Activated CD4-positive, alpha-beta T cell treated with anti-CD3 and anti-CD28 coated beads for 36 hours (primary cell): ENCODE measurements around the gene TMEM269. TPM values are rescaled to one million over a fixed set of nuclear protein-coding genes. Genes with fewer than 3 reads are reported as not detected.
"Not testable (repeated sequence)": the region's sequence is repeated elsewhere in the genome, so short reads cannot be mapped to it uniquely, and the experiment has no call there.

Source experiments
- ATAC-seq: fragments of 200-7000 bp; cut with Tn5 transposase; one replicate; pipeline ENCODE4 v1.10.0; 2021; ENCODE audit warnings: mild to moderate bottlenecking, moderate library complexity
- CTCF ChIA-PET: fragments of 350-600 bp; sonication (Branson Sonifier 250); formaldehyde crosslinking; loops from one replicate; lab custom pipeline; 2021; ENCODE audit warnings: antibody characterized with exemption; lab: Charles Lee
- POLR2A ChIA-PET: fragments of 350-600 bp; sonication (Branson Sonifier 250); formaldehyde crosslinking; loops from one replicate; lab custom pipeline; 2021; ENCODE audit warnings: antibody characterized with exemption, inconsistent platforms; lab: Charles Lee
- DNase-seq: peaks from one replicate; pipeline ENCODE4 v3.0.0-alpha.2; 2020
- H3K27ac Mint-ChIP-seq: one replicate; pipeline ENCODE4 v1.8.0; 2021; ENCODE audit warnings: mixed read lengths
- H3K27me3 Mint-ChIP-seq: one replicate; pipeline ENCODE4 v1.8.0; 2021; ENCODE audit warnings: mixed read lengths
- H3K36me3 Mint-ChIP-seq: one replicate; pipeline ENCODE4 v1.8.0; 2021; ENCODE audit warnings: low read depth, mixed read lengths
- H3K4me1 Mint-ChIP-seq: one replicate; pipeline ENCODE4 v1.8.0; 2021; ENCODE audit warnings: mixed read lengths
- H3K4me3 Mint-ChIP-seq: one replicate; pipeline ENCODE4 v1.8.0; 2021; ENCODE audit warnings: mild to moderate bottlenecking, moderate library complexity, mixed read lengths
- H3K9me3 Mint-ChIP-seq: one replicate; pipeline ENCODE4 v1.8.0; 2021; ENCODE audit warnings: low read depth, mixed read lengths
- intact Hi-C, 2 experiments: fragments of 100-400 bp; cut with DNase I in 1 of 2; cut with micrococcal nuclease in 1 of 2; formaldehyde crosslinking; loops; one replicate each; pipeline versions ENCODE4 v1.14.2 to v1.15.1; 2022 to 2024; cut with DNase I, micrococcal nuclease
- total RNA-seq, 2 experiments: library from RNA; stranded (reverse); gene quantifications; one replicate each; pipeline ENCODE4 v1.2.3, GENCODE V29; 2021

The TMEM269 gene
- total RNA-seq, 2 experiments from 2014 or later: 0.19 to 0.48 TPM

DNA sequence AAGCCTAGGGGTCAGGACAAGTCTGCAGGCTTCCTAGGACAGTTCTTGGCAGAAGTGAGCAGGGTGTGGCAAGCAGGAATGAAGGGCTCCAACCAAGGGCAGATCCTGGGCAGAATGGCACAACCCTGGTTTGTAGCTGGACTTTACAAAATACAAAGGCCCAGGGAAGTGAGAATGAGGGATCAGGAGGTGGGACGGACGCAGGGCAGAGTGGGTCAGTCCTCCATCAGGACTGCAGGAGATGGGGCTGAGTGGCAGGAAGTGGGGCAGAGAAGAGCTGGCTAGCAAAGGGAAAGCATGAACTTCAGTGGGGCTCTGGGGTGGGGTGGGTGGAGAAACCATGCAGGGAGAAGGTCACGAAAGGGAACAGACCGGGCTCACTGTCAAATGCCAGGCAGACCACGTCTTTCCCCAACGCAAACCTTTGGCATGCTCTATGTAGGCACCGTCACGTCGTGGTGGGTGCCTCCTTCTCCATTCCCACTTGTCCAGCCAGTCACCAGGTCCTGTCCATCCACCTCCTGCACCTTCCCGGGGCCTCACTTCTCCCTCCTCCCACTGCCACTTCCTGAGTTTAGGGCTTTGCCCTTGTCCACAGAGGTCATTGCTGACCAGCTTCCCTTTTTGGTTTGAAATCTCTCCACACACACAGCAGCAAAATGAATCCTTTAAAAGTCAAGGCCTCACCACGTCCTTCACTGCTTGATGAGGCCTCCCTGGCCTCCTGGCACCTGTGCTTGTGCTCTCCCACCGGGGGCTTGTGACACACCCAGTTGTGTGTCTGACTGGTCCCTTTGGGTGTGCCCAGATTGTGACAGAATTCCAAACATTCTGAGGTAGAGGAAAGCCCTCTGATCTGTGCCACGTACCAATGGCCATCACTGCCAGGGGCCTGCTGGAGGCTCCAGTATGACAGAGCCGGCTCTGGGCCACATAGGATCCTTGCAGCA lies 36.1 kb upstream of the TMEM269 start:
- no peak overlapping the region for H3K27ac Mint-ChIP-seq

DNA sequence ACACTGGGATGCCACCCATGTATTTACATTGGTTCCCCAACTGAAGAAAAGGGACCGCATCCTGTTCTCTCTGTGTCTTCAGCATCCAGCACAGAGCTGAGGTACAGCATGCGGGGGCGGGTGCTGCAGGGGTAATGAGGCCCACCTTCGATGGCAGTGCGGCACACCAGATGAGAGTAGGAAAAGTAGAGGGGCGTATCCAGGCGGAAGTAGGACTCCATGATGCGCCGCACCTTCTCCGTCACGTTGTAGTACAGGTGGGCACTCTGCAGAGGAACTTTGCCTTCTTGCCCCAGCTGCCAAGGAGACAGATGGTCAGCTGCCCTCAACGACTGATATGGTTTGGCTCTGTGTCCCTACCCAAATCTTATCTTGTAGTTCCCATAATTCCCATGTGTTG lies 34.8 kb upstream of the TMEM269 start:
- no peaks in the 10 kb centered on the region for H3K4me1 Mint-ChIP-seq
- no peak overlapping the region for H3K27ac Mint-ChIP-seq
- DNase-seq (no peak), ATAC-seq (no peak)
- H3K4me3 Mint-ChIP-seq: no peak overlapping the region
- no peaks in the 10 kb centered on the region for H3K9me3 Mint-ChIP-seq
- intact Hi-C loops: no loop called here
- H3K36me3 Mint-ChIP-seq: peaks cover 52% of the 10 kb centered on the region
- POLR2A ChIA-PET: no interaction called here
- CTCF ChIA-PET: no interaction called here
- H3K27me3 Mint-ChIP-seq: no peaks in the 10 kb centered on the region

More for the DNA sequence above, 36.1 kb upstream of the TMEM269 start:
- intact Hi-C loops: loop anchor here (5.0 kb wide), 2 partner anchors 171 to 406 kb away; no protein-coding TSS in a partner anchor
- POLR2A ChIA-PET: no interaction called here
- no peak for ATAC-seq
- Mint-ChIP-seq H3K4me3 (no peak overlapping the region), H3K27me3 (no peaks in the 10 kb centered on the region), H3K4me1 (no peaks in the 10 kb centered on the region), H3K36me3 (peaks cover 40% of the 10 kb centered on the region), H3K9me3 (no peaks in the 10 kb centered on the region)
- DNase-seq: no peak
- CTCF ChIA-PET: interaction anchor here (0.6 to 1.0 kb wide), 3 partner anchors 15 to 1036 kb away, joined by 3 to 4 read pairs (median 3); no protein-coding TSS in a partner anchor

DNA sequence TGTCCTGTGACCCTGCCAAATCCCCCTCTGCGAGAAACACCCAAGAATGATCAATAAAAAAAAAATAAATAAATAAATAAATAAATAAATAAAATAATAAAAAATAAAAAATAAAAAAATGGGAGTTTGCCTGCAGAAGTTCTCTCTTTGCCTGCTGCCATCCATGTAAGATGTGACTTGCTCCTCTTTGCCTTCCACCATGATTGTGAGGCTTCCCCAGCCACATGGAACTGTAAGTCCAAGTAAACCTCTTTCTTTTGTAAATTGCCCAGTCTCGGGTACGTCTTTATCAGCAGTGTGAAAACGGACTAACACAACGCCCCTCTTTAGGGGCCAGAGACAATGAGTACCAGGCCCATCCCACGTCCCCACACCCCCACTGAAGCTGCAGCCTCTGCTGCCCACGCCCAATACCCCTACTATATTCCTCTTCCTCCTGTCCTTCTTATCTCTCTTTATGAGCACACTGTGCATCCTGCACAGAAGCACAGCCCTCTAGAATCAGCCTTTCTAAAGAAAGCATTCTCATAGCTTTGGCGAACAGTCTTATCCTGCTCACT lies 33.2 kb upstream of the TMEM269 start:
- intact Hi-C loops, H3K27me3 Mint-ChIP-seq, ATAC-seq, H3K4me1 Mint-ChIP-seq, DNase-seq, H3K27ac Mint-ChIP-seq, H3K4me3 Mint-ChIP-seq, POLR2A ChIA-PET, H3K9me3 Mint-ChIP-seq: not testable (repeated sequence)
- CTCF ChIA-PET: interaction anchor here (0.6 kb wide), 1 partner anchor 69 kb away, joined by 5 read pairs; no protein-coding TSS in a partner anchor
- H3K36me3 Mint-ChIP-seq: peaks cover 63% of the 10 kb centered on the region

DNA sequence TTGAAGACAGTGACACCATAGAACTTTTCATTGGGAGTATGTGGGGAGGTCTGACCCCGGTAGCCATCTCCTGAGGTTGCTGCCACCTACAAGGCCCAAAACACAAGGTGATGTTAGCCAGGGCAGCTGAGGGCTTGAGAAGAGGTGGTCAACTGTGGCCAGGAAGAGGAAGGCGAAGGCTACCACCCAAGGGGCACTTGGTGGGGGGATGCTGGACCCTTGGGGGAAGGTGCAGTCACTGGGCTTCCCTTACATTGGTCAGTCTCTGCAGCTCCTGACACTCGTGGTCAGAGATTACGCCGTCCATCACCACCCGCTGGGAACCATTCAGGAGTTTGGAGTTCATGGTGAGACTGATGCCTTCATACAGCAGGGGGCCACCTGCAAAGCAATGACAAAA lies 32.5 kb upstream of the TMEM269 start:
- DNase-seq (no peak), ATAC-seq (no peak)
- no peak overlapping the region for H3K27ac Mint-ChIP-seq
- no peaks in the 10 kb centered on the region for H3K9me3 Mint-ChIP-seq
- no peak overlapping the region for H3K4me3 Mint-ChIP-seq
- POLR2A ChIA-PET: no interaction called here
- H3K36me3 Mint-ChIP-seq: peaks cover 64% of the 10 kb centered on the region
- CTCF ChIA-PET: interaction anchor here (0.6 to 0.8 kb wide), 3 partner anchors 15 to 159 kb away, joined by 3 to 5 read pairs (median 3); no protein-coding TSS in a partner anchor
- intact Hi-C loops: no loop called here
- no peaks in the 10 kb centered on the region for H3K27me3 Mint-ChIP-seq
- no peaks in the 10 kb centered on the region for H3K4me1 Mint-ChIP-seq

DNA sequence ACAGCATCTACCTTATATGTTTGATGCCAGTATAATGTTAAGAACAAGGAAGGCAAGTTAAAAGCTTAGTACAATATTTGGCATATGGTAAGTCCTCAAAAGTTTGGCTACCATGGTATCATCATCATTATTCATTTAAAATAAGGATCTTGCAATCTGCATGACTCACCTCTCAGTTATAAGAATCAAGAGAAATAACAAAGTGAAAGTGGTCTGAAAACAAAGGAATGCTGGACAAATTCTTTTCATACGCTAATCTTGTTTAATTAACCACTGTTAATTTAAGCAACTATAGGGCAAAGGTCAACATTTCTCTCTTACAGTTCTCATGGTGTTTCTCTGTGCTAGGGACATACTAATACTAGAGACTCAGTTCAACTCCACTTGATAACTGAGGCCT lies 31.7 kb upstream of the TMEM269 start:
- CTCF ChIA-PET: interaction anchor here (0.6 to 0.8 kb wide), 3 partner anchors 15 to 288 kb away, joined by 3 read pairs; no protein-coding TSS in a partner anchor
- Mint-ChIP-seq H3K9me3 (no peaks in the 10 kb centered on the region), H3K4me1 (no peaks in the 10 kb centered on the region), H3K27me3 (no peaks in the 10 kb centered on the region), H3K27ac (no peak overlapping the region), H3K36me3 (peaks cover 67% of the 10 kb centered on the region), H3K4me3 (no peak overlapping the region)
- intact Hi-C loops: no loop called here
- POLR2A ChIA-PET: no interaction called here
- no peak for DNase-seq
- no peak for ATAC-seq

DNA sequence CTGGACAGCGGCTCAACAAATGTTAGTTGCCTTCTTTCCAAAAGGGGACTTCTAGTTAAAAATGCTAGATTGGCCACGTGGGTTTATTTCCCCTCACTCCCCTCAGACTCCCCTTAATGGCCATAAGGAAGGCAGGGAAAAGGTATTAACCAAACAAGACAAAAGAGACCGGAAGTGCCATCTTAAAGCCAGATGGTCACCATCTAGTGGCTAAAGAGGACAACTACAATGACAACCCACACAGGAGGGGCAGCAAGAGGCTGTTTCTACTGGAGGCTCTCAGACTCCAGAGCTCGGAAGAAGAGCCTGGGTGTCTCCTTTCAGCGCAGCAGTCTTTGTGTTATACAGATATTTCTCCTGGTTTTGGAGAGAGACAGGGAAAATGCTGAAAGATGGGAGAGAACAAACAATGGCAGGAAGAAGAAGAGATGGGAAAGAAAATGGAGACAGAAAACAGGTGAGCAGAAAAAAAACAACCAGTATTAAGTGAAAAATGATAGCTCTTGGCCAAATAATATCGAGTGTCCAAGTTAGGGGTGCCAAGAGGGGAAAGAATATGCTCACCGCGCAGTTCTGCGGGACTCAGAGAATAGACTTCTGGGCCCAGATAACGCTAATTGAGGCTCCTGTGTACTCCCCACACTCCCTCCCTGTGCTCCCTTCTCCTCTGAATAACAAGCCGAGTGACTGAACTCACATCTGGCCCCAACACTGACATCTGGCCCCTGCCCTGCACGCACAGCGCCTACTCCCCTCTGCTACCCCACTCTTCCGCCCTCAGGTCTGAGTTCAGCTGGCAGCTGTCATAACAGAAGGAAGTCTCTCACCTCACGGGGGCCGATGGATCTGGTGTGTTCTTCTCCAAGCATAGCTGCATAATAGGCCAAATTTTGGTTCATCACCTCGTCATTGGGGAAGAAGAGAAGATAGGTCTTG lies 27.6 kb upstream of the TMEM269 start:
- Mint-ChIP-seq H3K4me1 (peaks cover under 1% of the 10 kb centered on the region), H3K36me3 (peaks cover 46% of the 10 kb centered on the region), H3K9me3 (no peaks in the 10 kb centered on the region), H3K27me3 (no peaks in the 10 kb centered on the region), H3K4me3 (no peak overlapping the region), H3K27ac (no peak overlapping the region)
- DNase-seq (no peak), ATAC-seq (peak; percentile 39)
- CTCF ChIA-PET: interaction anchor here (0.6 to 3.6 kb wide), 7 partner anchors 10 to 797 kb away, joined by 3 to 20 read pairs (median 3); partner anchors contain the start of genes C1orf50 and P3H1
- intact Hi-C loops: no loop called here
- POLR2A ChIA-PET: no interaction called here

DNA sequence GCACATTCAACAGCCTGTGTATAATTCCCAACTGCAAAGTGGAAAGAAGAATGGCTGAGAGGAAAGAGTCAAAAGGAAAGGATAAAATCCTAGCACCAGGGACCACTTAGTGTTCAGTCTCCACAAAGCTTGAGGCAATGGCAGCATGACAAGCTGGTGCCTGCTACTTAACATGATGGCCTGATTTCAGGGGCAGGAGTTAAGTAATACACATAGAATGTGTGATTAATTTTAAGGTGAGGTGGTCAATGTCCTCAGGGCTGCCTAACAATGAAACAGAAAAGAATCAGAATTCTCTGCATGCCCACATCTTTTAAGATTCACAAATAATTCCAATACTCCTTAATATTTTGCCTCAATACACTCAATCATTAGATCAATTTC lies 26.9 kb upstream of the TMEM269 start:
- POLR2A ChIA-PET: no interaction called here
- no peak for DNase-seq
- CTCF ChIA-PET: interaction anchor here (0.5 to 3.6 kb wide), 4 partner anchors 9 to 1560 kb away, joined by 3 to 20 read pairs (median 4); partner anchors contain the start of genes C1orf50 and P3H1
- no peaks in the 10 kb centered on the region for H3K9me3 Mint-ChIP-seq
- H3K4me1 Mint-ChIP-seq: peaks cover 4% of the 10 kb centered on the region
- no peak overlapping the region for H3K27ac Mint-ChIP-seq
- no peaks in the 10 kb centered on the region for H3K27me3 Mint-ChIP-seq
- ATAC-seq: no peak
- intact Hi-C loops: no loop called here
- peaks cover 43% of the 10 kb centered on the region for H3K36me3 Mint-ChIP-seq
- H3K4me3 Mint-ChIP-seq: no peak overlapping the region

DNA sequence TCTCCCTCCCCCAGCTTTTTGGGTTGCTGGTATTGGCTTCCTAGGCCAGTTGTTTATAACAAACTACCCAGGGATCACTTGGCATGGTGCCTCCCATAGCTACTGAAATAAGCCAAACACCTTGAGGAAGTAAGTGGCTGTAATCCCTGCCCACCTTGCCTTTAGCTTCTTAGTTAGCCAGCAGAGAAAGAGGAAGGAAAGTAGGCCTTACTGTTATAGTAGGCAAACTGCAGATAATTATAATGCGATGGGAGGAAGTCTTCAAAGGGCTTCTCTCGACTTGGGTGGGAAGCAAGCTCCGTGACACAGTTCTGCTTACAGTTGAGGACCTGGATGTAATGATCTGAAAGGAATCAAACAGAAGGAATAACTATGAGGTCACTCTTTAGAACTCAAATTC lies 26.1 kb upstream of the TMEM269 start:
- peaks cover 4% of the 10 kb centered on the region for H3K4me1 Mint-ChIP-seq
- H3K9me3 Mint-ChIP-seq: no peaks in the 10 kb centered on the region
- no peak overlapping the region for H3K4me3 Mint-ChIP-seq
- H3K27me3 Mint-ChIP-seq: no peaks in the 10 kb centered on the region
- DNase-seq: no peak
- no peak overlapping the region for H3K27ac Mint-ChIP-seq
- ATAC-seq: no peak
- POLR2A ChIA-PET: no interaction called here
- intact Hi-C loops: no loop called here
- CTCF ChIA-PET: interaction anchor here (0.6 to 3.6 kb wide), 4 partner anchors 8 to 1427 kb away, joined by 3 to 20 read pairs (median 3); partner anchors contain the start of genes C1orf50 and P3H1
- H3K36me3 Mint-ChIP-seq: peaks cover 39% of the 10 kb centered on the region

DNA sequence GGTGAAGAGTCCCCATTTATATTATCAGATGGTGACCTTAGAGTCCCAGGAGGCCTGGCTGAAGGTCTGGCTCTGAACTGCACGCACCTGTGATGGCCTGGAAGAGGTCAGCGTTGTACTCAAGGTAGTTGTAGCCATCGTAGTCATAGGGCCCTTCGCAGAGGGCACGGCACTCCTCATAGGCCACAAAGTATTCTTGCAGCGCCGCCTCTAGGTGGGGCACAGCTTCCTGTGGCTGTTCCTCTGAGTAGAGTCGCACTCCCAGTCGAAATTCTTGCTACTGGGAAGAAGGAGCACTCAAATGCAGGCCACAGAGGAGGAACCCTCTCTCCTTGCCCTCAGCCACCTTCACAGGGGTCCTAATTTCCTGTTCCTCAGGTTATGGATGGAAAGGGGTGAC lies 25.7 kb upstream of the TMEM269 start:
- no peak for ATAC-seq
- Mint-ChIP-seq H3K4me1 (peaks cover 4% of the 10 kb centered on the region), H3K4me3 (no peak overlapping the region), H3K9me3 (no peaks in the 10 kb centered on the region), H3K36me3 (peaks cover 34% of the 10 kb centered on the region), H3K27me3 (no peaks in the 10 kb centered on the region), H3K27ac (no peak overlapping the region)
- intact Hi-C loops: no loop called here
- CTCF ChIA-PET: interaction anchor here (0.6 to 3.6 kb wide), 3 partner anchors 8 to 1696 kb away, joined by 3 to 20 read pairs (median 3); partner anchors contain the start of genes C1orf50 and P3H1
- DNase-seq: no peak
- POLR2A ChIA-PET: no interaction called here

DNA sequence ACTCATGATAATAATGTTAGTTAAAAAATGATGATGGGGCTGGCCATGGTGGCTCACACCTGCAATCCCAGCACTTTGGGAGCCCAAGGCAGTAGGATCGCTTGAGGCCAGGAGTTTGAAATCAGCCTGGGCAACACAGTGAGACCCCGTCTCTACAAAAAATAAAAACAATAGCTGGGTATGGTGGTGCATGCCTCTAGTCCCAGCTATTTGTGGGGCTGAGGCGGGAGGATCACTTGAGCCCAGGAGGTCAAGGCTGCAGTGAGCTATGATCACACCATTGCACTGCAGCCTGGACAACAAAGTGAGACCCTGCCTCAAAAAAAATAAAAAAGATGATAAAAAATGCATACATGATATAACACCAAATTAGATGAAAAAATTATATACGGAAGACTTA lies 23.2 kb upstream of the TMEM269 start:
- no peaks in the 10 kb centered on the region for H3K27me3 Mint-ChIP-seq
- H3K4me1 Mint-ChIP-seq: peaks cover 4% of the 10 kb centered on the region
- DNase-seq (no peak), ATAC-seq (no peak)
- ChIA-PET POLR2A (no interaction called here), CTCF (interaction anchor here (0.7 kb wide), 1 partner anchor 1082 kb away, joined by 3 read pairs; no protein-coding TSS in a partner anchor)
- peaks cover 14% of the 10 kb centered on the region for H3K36me3 Mint-ChIP-seq
- no peak overlapping the region for H3K4me3 Mint-ChIP-seq
- H3K27ac Mint-ChIP-seq: no peak overlapping the region
- H3K9me3 Mint-ChIP-seq: no peaks in the 10 kb centered on the region
- intact Hi-C loops: no loop called here
